PFSK-1 (cell line): ENCODE results near the gene NRG3.

Experiments
- FOXP2 ChIP-seq: optimal IDR thresholded peaks from 2 replicates; pipeline ENCODE3; 2011; ENCODE audit warnings: borderline replicate concordance, control low read depth, inconsistent platforms; ENCODE audit not compliant: insufficient read depth; ENCODE audit errors: extremely low read length, extremely low read depth
- POLR2AphosphoS5 ChIP-seq: IDR thresholded peaks from 2 replicates; pipeline ENCODE4 v1.6.1; 2012; ENCODE audit warnings: low read depth, mild to moderate bottlenecking, control low read depth, low read length, moderate library complexity
- TAF1 ChIP-seq: IDR thresholded peaks from 2 replicates; pipeline ENCODE4 v1.6.1; 2012; ENCODE audit warnings: low read length, control low read depth, borderline replicate concordance; ENCODE audit not compliant: insufficient read depth
- TF ChIP-seq, protein P1 (sequence below), 2 experiments: IDR thresholded peaks; 2 replicates each; pipeline versions ENCODE4 v1.6.1 to v1.8.0; 2011 to 2012; ENCODE audit warnings: low read depth in 2 of 2, low read length in 2 of 2, control low read depth in 1 of 2, inconsistent platforms in 1 of 2, mild to moderate bottlenecking in 1 of 2, moderate library complexity in 1 of 2; ENCODE audit not compliant: insufficient read depth in 1 of 2

DNA sequence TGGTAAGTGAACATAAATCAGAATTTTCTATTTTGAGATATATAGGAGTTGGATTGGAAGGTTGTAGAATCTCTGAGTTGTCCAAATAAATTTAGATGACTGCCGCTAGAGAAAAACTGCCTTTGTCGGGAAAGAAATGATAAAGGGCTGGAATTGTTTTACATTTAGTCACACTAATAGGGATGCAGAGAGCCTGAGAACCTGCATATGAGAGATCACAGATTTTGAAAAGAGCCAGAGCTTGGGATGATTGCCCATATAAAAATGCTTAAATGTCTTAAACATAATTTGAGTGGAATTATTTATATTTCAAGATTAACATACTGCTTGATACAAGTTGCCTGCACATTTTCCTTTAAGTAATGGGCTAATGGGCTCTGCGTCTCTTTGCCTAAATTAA is 660.5 kb downstream of the NRG3 start:
- no peak for TF ChIP-seq TAF1
- TF ChIP-seq POLR2AphosphoS5: no peak
- TF ChIP-seq, protein P1, sequence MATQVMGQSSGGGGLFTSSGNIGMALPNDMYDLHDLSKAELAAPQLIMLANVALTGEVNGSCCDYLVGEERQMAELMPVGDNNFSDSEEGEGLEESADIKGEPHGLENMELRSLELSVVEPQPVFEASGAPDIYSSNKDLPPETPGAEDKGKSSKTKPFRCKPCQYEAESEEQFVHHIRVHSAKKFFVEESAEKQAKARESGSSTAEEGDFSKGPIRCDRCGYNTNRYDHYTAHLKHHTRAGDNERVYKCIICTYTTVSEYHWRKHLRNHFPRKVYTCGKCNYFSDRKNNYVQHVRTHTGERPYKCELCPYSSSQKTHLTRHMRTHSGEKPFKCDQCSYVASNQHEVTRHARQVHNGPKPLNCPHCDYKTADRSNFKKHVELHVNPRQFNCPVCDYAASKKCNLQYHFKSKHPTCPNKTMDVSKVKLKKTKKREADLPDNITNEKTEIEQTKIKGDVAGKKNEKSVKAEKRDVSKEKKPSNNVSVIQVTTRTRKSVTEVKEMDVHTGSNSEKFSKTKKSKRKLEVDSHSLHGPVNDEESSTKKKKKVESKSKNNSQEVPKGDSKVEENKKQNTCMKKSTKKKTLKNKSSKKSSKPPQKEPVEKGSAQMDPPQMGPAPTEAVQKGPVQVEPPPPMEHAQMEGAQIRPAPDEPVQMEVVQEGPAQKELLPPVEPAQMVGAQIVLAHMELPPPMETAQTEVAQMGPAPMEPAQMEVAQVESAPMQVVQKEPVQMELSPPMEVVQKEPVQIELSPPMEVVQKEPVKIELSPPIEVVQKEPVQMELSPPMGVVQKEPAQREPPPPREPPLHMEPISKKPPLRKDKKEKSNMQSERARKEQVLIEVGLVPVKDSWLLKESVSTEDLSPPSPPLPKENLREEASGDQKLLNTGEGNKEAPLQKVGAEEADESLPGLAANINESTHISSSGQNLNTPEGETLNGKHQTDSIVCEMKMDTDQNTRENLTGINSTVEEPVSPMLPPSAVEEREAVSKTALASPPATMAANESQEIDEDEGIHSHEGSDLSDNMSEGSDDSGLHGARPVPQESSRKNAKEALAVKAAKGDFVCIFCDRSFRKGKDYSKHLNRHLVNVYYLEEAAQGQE (IDR thresholded peaks at IDR 0.05; ENCODE audit: insufficient read depth in 1 of 2, low read depth in 2 of 2, low read length in 2 of 2): no peak
- no peak for TF ChIP-seq FOXP2
